Measurements from ENCODE around the gene MRPL10.

The MRPL10 gene

GRCh38 chr17:47831003-47831933, at the start of gene MRPL10, which contains the start of gene LRRC46:
Gene MRPL10, minus strand, starts transcription at chr17:47831541. Its CDS starts 30 bp downstream, at chr17:47831511.
Gene LRRC46, plus strand, starts transcription at chr17:47831670. Its CDS starts 320 bp downstream, at chr17:47831990.
- peak; percentile 88 for DNase-seq (ENCODE audit: low spot score)

GRCh38 chr17:47879776-47880454, 48.6 kb upstream of the MRPL10 start:
- DNase-seq (ENCODE audit: low spot score), result no peak

DNA sequence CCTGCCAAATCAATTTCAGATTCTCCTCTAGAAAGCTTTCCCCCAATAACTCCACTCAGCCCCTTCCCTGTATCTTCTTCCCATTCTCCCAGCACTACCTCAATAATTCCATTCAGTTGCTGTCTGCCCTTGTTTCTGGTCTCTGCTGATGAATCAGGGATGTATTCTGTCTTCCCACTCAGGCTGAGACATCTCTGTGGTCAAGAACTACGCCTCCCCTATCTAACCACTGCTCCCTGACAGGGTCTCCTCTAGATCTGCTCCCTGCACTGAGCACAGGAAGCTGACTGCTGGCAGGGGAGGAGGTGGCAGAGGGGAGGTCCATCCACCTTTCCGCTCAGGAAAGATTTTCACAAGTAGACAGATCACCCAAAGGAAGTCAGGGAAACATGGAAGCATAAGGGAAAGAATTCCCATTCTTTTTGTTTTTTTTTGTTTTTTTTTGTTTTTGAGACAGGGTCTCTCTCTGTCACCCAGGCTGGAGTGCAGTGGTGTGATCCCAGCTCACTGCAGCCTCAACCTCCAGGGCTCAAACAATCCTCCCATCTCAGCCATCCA, 47.8 kb upstream of the MRPL10 start:
- no peak for DNase-seq (ENCODE audit: low spot score)

GRCh38 chr17:47878203-47879027, 47.1 kb upstream of the MRPL10 start:
- DNase-seq (ENCODE audit: low spot score), result no peak

DNA sequence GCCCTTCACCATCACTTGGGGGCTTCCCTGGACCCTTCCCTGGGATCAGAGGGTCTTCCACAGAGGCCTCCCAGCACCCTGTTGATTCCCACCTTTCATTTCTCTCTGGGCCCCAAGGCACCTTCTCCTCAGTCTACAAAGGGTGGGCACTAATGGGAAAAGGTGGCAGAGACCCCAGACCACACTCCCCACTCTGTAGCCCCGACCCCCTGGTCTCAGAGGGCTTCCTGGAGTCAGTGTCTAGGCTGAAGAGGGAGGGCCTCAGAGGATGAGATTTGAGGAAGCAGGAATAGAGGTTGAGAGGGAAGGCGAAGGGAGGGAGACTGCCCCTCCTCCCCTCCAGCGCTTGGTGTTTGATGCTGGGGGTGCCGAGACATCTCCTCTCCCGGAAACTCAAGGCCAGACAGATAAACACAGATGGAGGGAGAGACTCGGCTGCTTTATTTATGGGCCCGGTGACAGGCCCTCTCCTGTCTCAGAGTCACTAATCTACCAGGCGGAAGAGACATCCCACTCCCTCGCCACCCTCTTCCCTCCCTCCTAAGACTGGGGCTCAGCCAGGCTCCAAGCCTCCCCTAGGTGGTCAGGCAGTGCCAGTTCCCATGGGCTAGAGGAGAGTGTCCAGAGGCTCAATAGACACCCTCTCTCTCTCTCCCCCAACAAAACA, 46.2 kb upstream of the MRPL10 start:
- DNase-seq (ENCODE audit: low spot score), result no peak

GRCh38 chr17:47875011-47875985, 44.0 kb upstream of the MRPL10 start:
- no peak for DNase-seq (ENCODE audit: low spot score)

DNA sequence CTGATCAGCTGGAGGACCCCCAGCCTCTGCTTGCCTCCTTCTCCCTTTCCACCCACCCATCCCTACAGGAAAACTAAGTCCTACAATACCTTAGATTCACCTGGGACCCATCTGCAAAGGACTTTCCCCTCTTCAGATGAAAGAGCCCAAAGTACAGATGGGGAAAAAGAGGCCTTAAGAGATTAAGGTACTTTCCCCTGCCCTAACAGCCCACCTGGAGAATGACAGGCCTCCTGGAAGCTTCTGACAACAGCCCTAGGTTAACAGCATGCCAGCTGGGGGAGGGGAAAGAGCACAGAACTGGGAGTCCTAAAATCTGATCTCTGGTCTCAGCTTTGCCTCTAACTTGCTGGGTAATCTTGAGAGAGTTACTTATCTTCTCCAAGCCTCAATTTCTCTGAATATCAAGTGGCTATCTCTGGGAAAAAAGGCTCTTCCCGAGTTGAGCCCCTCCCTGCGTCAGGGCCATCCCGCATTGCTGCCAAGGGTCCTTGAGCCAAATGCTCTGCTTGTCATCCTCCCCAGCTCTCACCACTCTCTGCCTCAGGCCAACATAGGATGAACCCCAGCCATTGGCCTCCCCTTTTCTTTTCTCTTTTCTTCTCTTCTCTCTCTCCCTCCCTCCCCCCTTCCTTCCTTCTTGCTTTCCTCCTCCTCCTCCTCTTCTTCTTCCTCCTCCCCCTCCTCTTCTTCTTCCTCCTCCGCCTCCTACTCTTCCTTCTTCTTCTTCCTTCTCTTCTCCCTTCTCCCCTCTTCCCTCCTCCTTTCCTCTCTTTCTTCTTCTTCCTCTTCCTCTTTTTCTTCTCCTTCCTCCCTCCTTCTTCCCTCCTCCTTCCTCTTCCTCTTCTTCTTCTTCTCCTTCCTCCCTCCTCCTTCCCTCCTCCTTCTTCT, 42.1 kb upstream of the MRPL10 start:
- DNase-seq (ENCODE audit: low spot score), result no peak

DNA sequence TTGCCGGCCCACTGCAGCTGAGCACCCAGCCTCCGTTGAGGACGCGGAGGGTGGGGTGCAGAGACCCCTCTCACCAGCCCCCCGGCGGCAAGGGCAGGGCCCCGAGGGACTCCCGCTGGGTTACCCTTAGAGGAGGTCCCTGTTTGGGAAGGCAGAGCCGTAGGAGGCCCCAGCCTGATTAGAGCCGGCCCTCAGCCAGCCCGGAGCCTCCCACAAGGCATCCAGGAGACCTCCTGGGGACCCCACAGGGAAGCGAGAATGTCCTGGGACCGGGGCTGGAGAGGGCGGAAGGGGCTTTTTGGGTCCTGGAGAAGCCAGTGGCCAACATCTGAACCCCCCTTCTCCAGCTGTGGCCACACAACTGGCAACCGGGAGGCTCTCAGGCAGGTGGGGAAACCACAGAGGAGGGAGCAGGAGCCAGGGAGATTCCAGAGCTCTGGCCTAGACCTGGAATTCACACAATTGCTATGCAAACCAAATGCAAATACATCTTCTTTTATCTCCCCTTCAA, 41.4 kb upstream of the MRPL10 start:
- DNase-seq (ENCODE audit: low spot score), result no peak

GRCh38 chr17:47872019-47872650, 40.8 kb upstream of the MRPL10 start:
- DNase-seq (ENCODE audit: low spot score), result no peak

- DNase-seq (ENCODE audit: low spot score), result no peak
Observed at GRCh38 chr17:47871048-47871447, 39.7 kb upstream of the MRPL10 start.

DNA sequence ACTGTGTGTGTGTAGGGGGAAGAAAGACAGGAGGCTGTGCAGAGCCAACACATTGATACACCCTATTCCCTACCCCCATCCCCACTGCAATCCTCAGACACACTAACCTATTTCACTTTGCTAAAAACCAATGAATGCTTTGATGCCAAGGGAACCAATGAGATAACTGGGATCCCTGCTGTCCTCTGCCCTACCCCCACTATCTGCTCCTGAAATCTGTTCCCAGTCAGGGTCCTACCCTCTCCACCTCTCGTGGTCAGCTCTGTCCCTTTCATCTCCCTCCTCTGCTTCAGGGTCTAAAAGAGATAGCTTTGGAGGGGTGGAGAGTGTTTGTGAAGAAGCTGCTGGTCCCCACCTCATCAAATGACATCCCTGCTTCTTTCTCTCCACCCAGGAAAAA, 38.7 kb upstream of the MRPL10 start:
- no peak for DNase-seq (ENCODE audit: low spot score)

DNA sequence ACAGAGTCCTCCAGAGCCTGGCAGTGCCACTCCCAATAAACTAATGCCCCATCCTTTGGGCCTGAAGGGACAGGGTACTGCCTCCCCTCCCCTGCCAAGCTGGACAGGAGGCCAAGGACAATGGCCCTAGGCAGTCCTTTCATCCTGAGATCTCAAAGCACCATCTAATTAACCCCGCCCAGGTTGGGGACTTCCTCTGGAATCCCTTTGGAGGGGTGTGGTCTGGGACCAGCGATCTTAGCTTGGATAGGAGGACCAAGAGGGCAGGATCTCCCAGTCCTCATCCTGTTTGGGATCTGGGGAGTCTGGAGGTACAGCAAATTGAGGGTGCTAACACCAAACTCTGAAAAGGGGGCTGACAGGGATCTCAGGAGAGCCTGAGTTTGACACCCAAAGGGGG, 37.8 kb upstream of the MRPL10 start:
- no peak for DNase-seq (ENCODE audit: low spot score)

- DNase-seq (ENCODE audit: low spot score), result no peak
Observed at GRCh38 chr17:47867813-47868533, 36.6 kb upstream of the MRPL10 start.

DNA sequence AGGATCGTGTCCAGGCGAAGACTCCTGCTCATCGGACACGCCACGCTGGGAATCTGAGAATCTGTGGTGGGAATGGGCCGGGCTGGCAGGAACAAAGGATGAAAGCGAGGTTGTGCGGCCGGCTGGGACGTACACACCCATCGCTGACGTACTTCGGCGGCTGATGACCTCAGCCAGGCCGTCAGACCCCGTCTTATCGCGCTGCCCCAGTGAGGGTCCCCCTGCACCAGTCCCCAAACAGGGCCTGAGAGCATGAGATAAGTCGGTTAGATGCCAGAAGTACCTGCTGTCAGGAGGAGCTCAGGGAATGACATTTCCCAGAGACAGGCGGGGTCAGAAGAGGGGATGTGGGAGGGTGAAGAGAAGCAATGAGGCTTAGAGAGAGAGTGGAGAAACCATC, 35.6 kb upstream of the MRPL10 start:
- no peak for DNase-seq (ENCODE audit: low spot score)

- DNase-seq (ENCODE audit: low spot score), result no peak
Observed at GRCh38 chr17:47864791-47865216, 33.5 kb upstream of the MRPL10 start.

GRCh38 chr17:47862621-47863440, 31.5 kb upstream of the MRPL10 start:
- DNase-seq (ENCODE audit: low spot score), result no peak

DNA sequence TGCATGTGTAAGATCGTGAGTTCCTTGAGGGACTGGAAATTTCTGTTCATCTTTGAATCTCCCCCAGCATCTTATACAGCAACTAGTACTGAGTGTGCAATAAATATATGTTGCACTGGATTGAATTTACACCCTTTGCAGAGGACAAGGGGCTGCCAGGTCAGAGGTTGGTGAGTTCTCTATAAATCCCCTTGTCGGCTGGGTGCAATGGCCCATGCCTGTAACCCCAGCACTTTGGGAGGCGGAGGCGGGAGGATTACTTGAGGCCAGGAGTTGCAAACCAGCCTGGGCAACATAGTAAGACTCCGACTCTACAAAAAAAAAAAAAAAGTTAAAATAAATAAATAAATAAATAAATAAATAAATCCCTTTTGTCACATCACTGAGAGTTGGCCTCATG, 29.0 kb upstream of the MRPL10 start:
- DNase-seq (ENCODE audit: low spot score), result no peak

All from pons (tissue), 1 donor.